Right forelimb (tissue), 1 donor: ENCODE results near the gene SYT4.
"Not testable (repeated sequence)": the region's sequence is repeated elsewhere in the genome, so short reads cannot be mapped to it uniquely, and the experiment has no call there.

ENCODE experiments used
- DNase-seq: peaks from one replicate; pipeline ENCODE4 v3.0.0-alpha.2; 2018

Gene SYT4

GRCh38 chr18:43277164-43277600 is at the start of gene SYT4:
SYT4 (minus strand) TSS chr18:43277490; CDS start chr18:43277281, 209 bp downstream.
- DNase-seq: peak; percentile 78

GRCh38 chr18:43322132-43322531 is 44.8 kb upstream of the SYT4 start:
- no peak for DNase-seq

GRCh38 chr18:43314941-43315340 is 37.7 kb upstream of the SYT4 start:
- no peak for DNase-seq

GRCh38 chr18:43312891-43313290 is 35.6 kb upstream of the SYT4 start:
- DNase-seq: no peak

GRCh38 chr18:43310239-43310638 is 32.9 kb upstream of the SYT4 start:
- DNase-seq: no peak

GRCh38 chr18:43303376-43303775 is 26.1 kb upstream of the SYT4 start:
- DNase-seq: no peak

GRCh38 chr18:43286187-43286586 is 8.9 kb upstream of the SYT4 start:
- not testable (repeated sequence) for DNase-seq

GRCh38 chr18:43283299-43283698 is 6.0 kb upstream of the SYT4 start:
- no peak for DNase-seq

- DNase-seq: no peak
Observed at GRCh38 chr18:43279015-43279744, 1.9 kb upstream of the SYT4 start.

- no peak for DNase-seq
Observed at GRCh38 chr18:43278355-43278754, 1.1 kb upstream of the SYT4 start.

GRCh38 chr18:43276491-43276890 is 799 bp downstream of the SYT4 start:
- DNase-seq: no peak

- no peak for DNase-seq
Observed at GRCh38 chr18:43275546-43275945, 1.7 kb downstream of the SYT4 start.

- no peak for DNase-seq
Observed at GRCh38 chr18:43274526-43274925, 2.8 kb downstream of the SYT4 start.

GRCh38 chr18:43271593-43272432 is 5.5 kb downstream of the SYT4 start:
- no peak for DNase-seq

GRCh38 chr18:43267818-43268217 is 9.5 kb downstream of the SYT4 start:
- no peak for DNase-seq

- no peak for DNase-seq
Observed at GRCh38 chr18:43265465-43265864, 11.8 kb downstream of the SYT4 start.

- DNase-seq: no peak
Observed at GRCh38 chr18:43248610-43249249, 28.6 kb downstream of the SYT4 start.

- DNase-seq: no peak
Observed at GRCh38 chr18:43247944-43248343, 29.3 kb downstream of the SYT4 start.

- DNase-seq: no peak
Observed at GRCh38 chr18:43238429-43238828, 38.9 kb downstream of the SYT4 start.

- DNase-seq: no peak
Observed at GRCh38 chr18:43236921-43237320, 40.4 kb downstream of the SYT4 start.

GRCh38 chr18:43234889-43235288 is 42.4 kb downstream of the SYT4 start:
- DNase-seq: no peak

- DNase-seq: no peak
Observed at GRCh38 chr18:43222501-43222900, 54.8 kb downstream of the SYT4 start.

GRCh38 chr18:43220691-43221090 is 56.6 kb downstream of the SYT4 start:
- DNase-seq: no peak
